Gastrocnemius medialis (tissue), 4 donors: ENCODE results near the gene TAF1B. TPM values are rescaled to one million over a fixed set of nuclear protein-coding genes. Genes with fewer than 3 reads are reported as not detected.

Experiments
- ATAC-seq, 2 donors: fragments of 150-250 bp; one replicate each; pipeline ENCODE4 v1.9.1; 2016
- DNase-seq, 2 donors: peaks; one replicate each; pipeline ENCODE4 v3.0.0-alpha.2; 2019
- H3K27ac ChIP-seq, 4 donors: fragments of 200-600 bp; sonication (generic); 1 replicate in 1 of 4; 2 replicates in 3 of 4; pipeline ENCODE4 v1.5.1; 2016 to 2018; ENCODE audit warnings: mild to moderate bottlenecking in 2 of 4, moderate library complexity in 1 of 4
- H3K27me3 ChIP-seq, 3 donors: fragments of 200-600 bp; sonication (generic) in 2 of 3; 1 replicate in 1 of 3; 2 replicates in 2 of 3; pipeline versions ENCODE4 v1.5.1 to v1.6.0; 2016 to 2019; ENCODE audit warnings: mild to moderate bottlenecking in 1 of 3, moderate library complexity in 1 of 3
- H3K36me3 ChIP-seq, 2 donors: fragments of 200-600 bp; sonication (generic) in 1 of 2; one replicate each; pipeline ENCODE4 v1.5.1; 2017 to 2018
- H3K4me1 ChIP-seq, 2 donors: fragments of 200-600 bp; sonication (generic) in 1 of 2; one replicate each; pipeline ENCODE4 v1.5.1; 2016 to 2017; ENCODE audit warnings: mild to moderate bottlenecking in 2 of 2
- H3K4me3 ChIP-seq, 4 donors: fragments of 200-600 bp; sonication (generic) in 3 of 4; 1 replicate in 1 of 4; 2 replicates in 3 of 4; pipeline ENCODE4 v1.5.1; 2016 to 2019; ENCODE audit warnings: mild to moderate bottlenecking in 2 of 4
- H3K9me3 ChIP-seq, 3 donors: fragments of 200-600 bp; sonication (generic) in 2 of 3; 1 replicate in 1 of 3; 2 replicates in 2 of 3; pipeline ENCODE4 v1.5.1; 2016 to 2019
- CTCF ChIP-seq, 5 experiments: fragments of 450-650 bp in 3 of 5; fragments of 200-600 bp in 2 of 5; sonication (generic) in 2 of 5; IDR thresholded peaks in 4 of 5; conservative IDR thresholded peaks in 1 of 5; 1 replicate in 4 of 5; 2 replicates in 1 of 5; pipeline ENCODE4 v1.5.1; 2016 to 2019; ENCODE audit warnings: antibody characterized with exemption in 5 of 5, mild to moderate bottlenecking in 3 of 5, moderate library complexity in 3 of 5
- POLR2A ChIP-seq, 2 donors: fragments of 450-650 bp; IDR thresholded peaks; one replicate each; pipeline ENCODE4 v1.6.1; 2017; ENCODE audit warnings: antibody characterized with exemption in 2 of 2, mild to moderate bottlenecking in 2 of 2, moderate library complexity in 2 of 2
- in situ Hi-C, 4 donors: fragments of 200-750 bp; cut with MboI; loops; one replicate each; pipeline versions ENCODE4 v1.15.0 to v1.8.0; 2017; ENCODE audit warnings: low sequenced_read_pairs in 4 of 4
- intact Hi-C: fragments of 100-400 bp; cut with DNase I; formaldehyde crosslinking; loops from one replicate; pipeline ENCODE4 v1.15.1; 2023; ENCODE audit warnings: low total_unique reads
- total RNA-seq, 4 donors: library from RNA; depleted of rRNA; stranded (reverse); fragments of >200 nt; gene quantifications; one replicate each; pipeline versions ENCODE4 v1.1.0 to v1.2.3, GENCODE V29; 2016

The TAF1B gene
- total RNA-seq, 4 donors from 2014 or later, result 5.0 to 8.4 (median 7.3) TPM

- intact Hi-C loops, result loop anchor here (10.0 kb wide), 1 partner anchor 487 kb away; the partner anchor contains the start of gene ODC1
- H3K4me1 ChIP-seq, result no peaks in the 10 kb centered on the region
- H3K4me3 ChIP-seq, result no peak overlapping the region
- ATAC-seq (no peak), DNase-seq (no peak)
- H3K27ac ChIP-seq, result no peak overlapping the region
- no peaks in the 10 kb centered on the region for H3K9me3 ChIP-seq
- TF ChIP-seq CTCF (IDR thresholded peaks at IDR 0.05 in 4 of 5, conservative IDR thresholded peaks at IDR 0.05 in 1 of 5), result no peak
- H3K36me3 ChIP-seq, result no peaks in the 10 kb centered on the region
- in situ Hi-C loops, result no loop called here
- H3K27me3 ChIP-seq, result no peaks in the 10 kb centered on the region
Measured at GRCh38 chr2:9958057-9958456, 114.8 kb downstream of the TAF1B start.

- intact Hi-C loops, result loop anchor here (10.0 kb wide), 1 partner anchor 486 kb away; the partner anchor contains the start of gene ODC1
Measured at GRCh38 chr2:9959262-9959661, 116.0 kb downstream of the TAF1B start.

DNA sequence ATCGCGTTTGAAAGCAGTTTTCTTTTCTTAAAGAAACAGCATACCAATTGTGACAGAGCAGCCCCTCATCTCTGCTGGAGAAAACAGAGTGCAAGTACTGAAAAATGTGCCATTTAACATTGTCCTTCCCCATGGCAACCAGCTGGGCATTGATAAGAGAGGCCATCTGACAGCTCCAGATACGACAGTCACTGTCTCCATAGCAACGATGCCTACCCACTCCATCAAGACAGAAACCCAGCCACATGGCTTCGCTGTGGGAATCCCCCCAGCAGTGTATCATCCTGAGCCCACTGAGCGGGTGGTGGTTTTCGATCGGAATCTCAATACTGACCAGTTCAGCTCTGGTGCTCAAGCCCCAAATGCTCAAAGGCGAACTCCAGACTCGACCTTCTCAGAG lies 117.7 kb downstream of the TAF1B start:
- intact Hi-C loops (no loop called here), in situ Hi-C loops (no loop called here)
- Histone ChIP-seq H3K27me3 (no peaks in the 10 kb centered on the region), H3K4me3 (no peak overlapping the region), H3K36me3 (no peaks in the 10 kb centered on the region), H3K9me3 (no peaks in the 10 kb centered on the region), H3K4me1 (no peaks in the 10 kb centered on the region), H3K27ac (no peak overlapping the region)
- ATAC-seq (no peak), DNase-seq (no peak)
- TF ChIP-seq POLR2A (IDR thresholded peaks at IDR 0.05) (no peak), CTCF (IDR thresholded peaks at IDR 0.05 in 4 of 5, conservative IDR thresholded peaks at IDR 0.05 in 1 of 5) (no peak)

More at GRCh38 chr2:9959262-9959661, 116.0 kb downstream of the TAF1B start:
- Histone ChIP-seq H3K27me3 (no peaks in the 10 kb centered on the region), H3K27ac (no peak overlapping the region), H3K36me3 (no peaks in the 10 kb centered on the region), H3K9me3 (no peaks in the 10 kb centered on the region), H3K4me1 (no peaks in the 10 kb centered on the region), H3K4me3 (no peak overlapping the region)
- DNase-seq (no peak), ATAC-seq (no peak)
- in situ Hi-C loops, result no loop called here
- TF ChIP-seq POLR2A (IDR thresholded peaks at IDR 0.05) (no peak), CTCF (IDR thresholded peaks at IDR 0.05 in 4 of 5, conservative IDR thresholded peaks at IDR 0.05 in 1 of 5) (no peak)

- H3K4me3 ChIP-seq, result no peak overlapping the region
- DNase-seq, result no peak
- ATAC-seq, result no peak
- H3K27me3 ChIP-seq, result no peaks in the 10 kb centered on the region
- no peaks in the 10 kb centered on the region for H3K4me1 ChIP-seq
- no peak for TF ChIP-seq POLR2A (IDR thresholded peaks at IDR 0.05)
- TF ChIP-seq CTCF (IDR thresholded peaks at IDR 0.05 in 4 of 5, conservative IDR thresholded peaks at IDR 0.05 in 1 of 5), result no peak
- H3K36me3 ChIP-seq, result no peaks in the 10 kb centered on the region
- intact Hi-C loops, result no loop called here
- in situ Hi-C loops, result no loop called here
- H3K27ac ChIP-seq, result no peak overlapping the region
- no peaks in the 10 kb centered on the region for H3K9me3 ChIP-seq
Measured at GRCh38 chr2:9964334-9964980, 121.2 kb downstream of the TAF1B start.
